K562 (cell line): ENCODE data around the gene PTPN20. TPM values are rescaled to one million over a fixed set of nuclear protein-coding genes. Genes with fewer than 3 reads are reported as not detected.

ENCODE experiments used
- ATAC-seq: fragments of 200-7000 bp; cut with Tn5 transposase; 3 replicates; pipeline ENCODE4 v1.9.1; 2020; ENCODE audit warnings: moderate library complexity
- BruUV-seq: library from RNA; stranded (reverse); fragments of 400-500 nt; replicated peaks from 2 replicates; lab custom pipeline; 2021; lab: Mats Ljungman, UMichigan
- CTCF ChIA-PET: fragments of 300-600 bp; formaldehyde crosslinking; extraction: SDS; loops from one replicate; lab custom pipeline; 2021; ENCODE audit warnings: low intra/inter-chr PET ratio; lab: Yijun Ruan, JAX
- POLR2A ChIA-PET: fragments of 300-600, 350-650 bp; sonication (Branson Sonifier 250); formaldehyde crosslinking; extraction: SDS; loops from one replicate; lab custom pipeline; 2021; ENCODE audit warnings: antibody characterized with exemption, inconsistent platforms; lab: Yijun Ruan, JAX
- DNase-seq, 4 experiments: peaks; one replicate each; pipeline versions ENCODE4 v3.0.0 to v3.0.0-alpha.2; 2011 to 2018; ENCODE audit warnings: low spot score in 3 of 4, mixed read lengths in 3 of 4; ENCODE audit errors: extremely low read depth in 1 of 4
- FAIRE-seq: peaks from 2 replicates; lab custom pipeline; 2011; peaks lifted over from hg19 to GRCh38; lab: Jason Lieb, UNC
- H2AFZ ChIP-seq: 2 replicates; pipeline ENCODE4 v1.6.0; 2011; ENCODE audit warnings: low read depth, low read length, control low read depth, inconsistent platforms
- H3K27ac ChIP-seq: fragments of 200-600 bp; 3 replicates; pipeline ENCODE4 v1.8.0; 2011; ENCODE audit warnings: low read depth, mild to moderate bottlenecking, control low read depth, inconsistent platforms, low read length, moderate library complexity, mixed read lengths; ENCODE audit errors: extremely low read depth
- H3K27me3 ChIP-seq, 2 experiments: fragments of 300-600 bp in 1 of 2; 2 replicates in 1 of 2; 3 replicates in 1 of 2; pipeline versions ENCODE4 v1.6.0 to v1.8.0; 2011; ENCODE audit warnings: inconsistent platforms in 2 of 2, low read length in 2 of 2, mild to moderate bottlenecking in 1 of 2, mixed read lengths in 1 of 2, moderate library complexity in 1 of 2; ENCODE audit not compliant: control insufficient read depth in 2 of 2, insufficient read depth in 2 of 2
- H3K36me3 ChIP-seq: fragments of 300-600 bp; 3 replicates; pipeline ENCODE4 v1.8.0; 2011; ENCODE audit warnings: mild to moderate bottlenecking, low read length, inconsistent platforms; ENCODE audit not compliant: control insufficient read depth, insufficient read depth
- H3K4me1 ChIP-seq, 2 experiments: fragments of 200-600 bp in 1 of 2; replicated peaks in 1 of 2; 2 replicates in 1 of 2; 3 replicates in 1 of 2; pipeline versions ENCODE4 v1.5.1 to v1.8.0; 2011; ENCODE audit warnings: inconsistent platforms in 2 of 2, low read length in 2 of 2, mild to moderate bottlenecking in 1 of 2, mixed read lengths in 1 of 2, moderate library complexity in 1 of 2; ENCODE audit not compliant: control insufficient read depth in 2 of 2, insufficient read depth in 2 of 2
- H3K4me2 ChIP-seq: 2 replicates; pipeline ENCODE4 v1.6.1; 2011; ENCODE audit warnings: low read length, control low read depth, inconsistent platforms, mixed read lengths; ENCODE audit not compliant: insufficient read depth
- H3K4me3 ChIP-seq: fragments of 200-600 bp; sonication (generic), shearing (Covaris generic); 2 replicates; pipeline ENCODE4 v1.5.1; 2016; ENCODE audit warnings: control low read depth, inconsistent platforms
- H3K79me2 ChIP-seq: fragments of 200-600 bp; 3 replicates; pipeline ENCODE4 v1.8.0; 2011; ENCODE audit warnings: low read length, inconsistent platforms; ENCODE audit not compliant: control insufficient read depth, insufficient read depth
- H3K9ac ChIP-seq, 2 experiments: 2 replicates each; pipeline versions ENCODE4 v1.6.0 to v1.6.1; 2011; ENCODE audit warnings: low read depth in 2 of 2, low read length in 2 of 2, control low read depth in 1 of 2, inconsistent platforms in 1 of 2, mild to moderate bottlenecking in 1 of 2, mixed read lengths in 1 of 2; ENCODE audit not compliant: insufficient read depth in 1 of 2
- H3K9me1 ChIP-seq: one replicate; pipeline ENCODE4 v1.6.0; 2011; ENCODE audit warnings: inconsistent platforms, mild to moderate bottlenecking, low read length, moderate library complexity; ENCODE audit not compliant: control insufficient read depth, insufficient read depth
- H3K9me3 ChIP-seq: replicated peaks from 2 replicates; pipeline ENCODE4 v1.5.1; 2011; ENCODE audit warnings: low read depth, low read length, inconsistent platforms; ENCODE audit not compliant: control insufficient read depth, insufficient read depth
- H4K20me1 ChIP-seq: replicated peaks from 2 replicates; pipeline ENCODE4 v1.6.1; 2011; ENCODE audit warnings: low read length, inconsistent platforms, mixed read lengths; ENCODE audit not compliant: control insufficient read depth, insufficient read depth
- CHAMP1 ChIP-seq: fragments of 450-650 bp; IDR thresholded peaks from 2 replicates; pipeline ENCODE4 v1.6.1; 2016; ENCODE audit warnings: mild to moderate bottlenecking
- CHCHD3 ChIP-seq: fragments of 250-450 bp; sonication (Bioruptor Pico); IDR thresholded peaks from 2 replicates; pipeline ENCODE4 v2.1.2; 2022; ENCODE audit warnings: mild to moderate bottlenecking
- DMBX1 ChIP-seq: fragments of 250-450 bp; sonication (Bioruptor Pico); IDR thresholded peaks from 2 replicates; pipeline ENCODE4 v1.8.0; 2022; ENCODE audit warnings: inconsistent platforms, mild to moderate bottlenecking, moderate library complexity, borderline replicate concordance
- ETV5 ChIP-seq: sonication (generic); formaldehyde crosslinking; IDR thresholded peaks from 2 replicates; pipeline ENCODE4 v1.4.0; 2020; ENCODE audit warnings: low read depth, mild to moderate bottlenecking, missing genetic modification reagents
- MAFF ChIP-seq: IDR thresholded peaks from 2 replicates; pipeline ENCODE4 v1.6.1; 2012; ENCODE audit warnings: low read length, improper control_type of control experiment
- MLLT1 ChIP-seq, 2 experiments: fragments of 450-650 bp; IDR thresholded peaks; 2 replicates each; pipeline ENCODE4 v1.6.1; 2016
- RB1 ChIP-seq: fragments of 450-650 bp; IDR thresholded peaks from 2 replicates; pipeline ENCODE4 v1.6.1; 2017; ENCODE audit warnings: low read depth, mild to moderate bottlenecking
- RBBP5 ChIP-seq: fragments of 200-600 bp; sonication (generic); IDR thresholded peaks from 2 replicates; pipeline ENCODE4 v1.6.1; 2012; ENCODE audit warnings: borderline replicate concordance, mild to moderate bottlenecking, low read length, control low read depth, inconsistent platforms; ENCODE audit not compliant: insufficient read depth, poor library complexity, severe bottlenecking
- TAF1 ChIP-seq: IDR thresholded peaks from 2 replicates; pipeline ENCODE4 v1.6.1; 2011; ENCODE audit warnings: mild to moderate bottlenecking, low read length, moderate library complexity; ENCODE audit not compliant: insufficient read depth, control insufficient read depth, severe bottlenecking; ENCODE audit errors: extremely low read depth
- TAF9B ChIP-seq: fragments of 450-650 bp; IDR thresholded peaks from 2 replicates; pipeline ENCODE4 v1.6.1; 2018; ENCODE audit warnings: mild to moderate bottlenecking; ENCODE audit not compliant: partially characterized antibody
- TARDBP ChIP-seq: fragments of 450-650 bp; IDR thresholded peaks from 2 replicates; pipeline ENCODE4 v1.6.1; 2016
- THRAP3 ChIP-seq: fragments of 450-650 bp; IDR thresholded peaks from 2 replicates; pipeline ENCODE4 v1.6.1; 2016; ENCODE audit warnings: mild to moderate bottlenecking, inconsistent platforms, borderline replicate concordance
- ZFP30 ChIP-seq: fragments of 250-450 bp; sonication (Bioruptor Pico); IDR thresholded peaks from 2 replicates; pipeline ENCODE4 v1.8.0; 2022; ENCODE audit warnings: moderate library complexity, mild to moderate bottlenecking, inconsistent platforms, borderline replicate concordance
- ZMIZ1 ChIP-seq, 2 experiments: fragments of 150-350 bp in 1 of 2; IDR thresholded peaks; 2 replicates each; pipeline ENCODE4 v1.6.1; 2012 to 2016; ENCODE audit warnings: low read depth in 2 of 2, low read length in 2 of 2, mild to moderate bottlenecking in 1 of 2, moderate library complexity in 1 of 2
- ZNF282 ChIP-seq: sonication (generic); formaldehyde crosslinking; IDR thresholded peaks from 2 replicates; pipeline ENCODE4 v1.8.1; 2023; ENCODE audit warnings: missing genetic modification reagents
- ZNF3 ChIP-seq: fragments of 250-450 bp; sonication (Bioruptor Pico); IDR thresholded peaks from 2 replicates; pipeline ENCODE4 v1.5.0; 2021; ENCODE audit warnings: mild to moderate bottlenecking, moderate library complexity
- WGBS: fragments of 100-300 bp; shearing (Covaris generic); methylation state at CpG from one replicate; pipeline ENCODE4 v1.1.6; 2016; ENCODE audit warnings: low coverage, mixed read lengths; ENCODE audit not compliant: insufficient coverage; ENCODE audit errors: missing lambda C conversion rate; 5-methylcytosine and 5-hydroxymethylcytosine counted together
- in situ Hi-C: fragments of 300-500 bp; cut with MboI; formaldehyde crosslinking; loops from 4 replicates; pipeline ENCODE4 v1.15.0; 2018; ENCODE audit warnings: inconsistent platforms, mixed read lengths
- intact Hi-C: fragments of 100-400 bp; cut with micrococcal nuclease; formaldehyde crosslinking; loops from 2 replicates; pipeline ENCODE4 v1.14.2; 2022
- polyA plus RNA-seq, 8 experiments: library from polyadenylated mRNA; depleted of rRNA in 4 of 8; stranded (reverse) in 5 of 8; unstranded in 3 of 8; fragments of >200 nt; fragmentation: Nextera tagmentation in 2 of 8; fragmentation: Illumina TruSeq in 1 of 8; extraction: Ambion mirVana in 2 of 8; extraction: Trizol in 1 of 8; gene quantifications; 2 replicates each; pipeline versions ENCODE4 v1.2.1 to v1.2.3, GENCODE V29; 2011 to 2014; ENCODE audit warnings: inconsistent platforms in 1 of 8, missing spikeins in 1 of 8
- total RNA-seq, 7 experiments: library from RNA; depleted of rRNA in 6 of 7; stranded (reverse); fragments of >200 nt in 6 of 7; fragmentation: Illumina TruSeq in 2 of 7; extraction: Trizol in 2 of 7; gene quantifications; 2 replicates each; pipeline versions ENCODE4 v1.2.1 to v1.2.3, GENCODE V29; 2011 to 2021; ENCODE audit warnings: low replicate concordance in 1 of 7

PTPN20 gene
- total and polyA plus RNA-seq, 9 of the 15 experiments (the other 6 are each of a cell fraction or from before 2014, with no cell fraction given), result 0.03 to 0.18 (median 0.10) TPM; not detected in 6

GRCh38 chr10:47030191-47030703 is 119.0 kb downstream of the PTPN20 start:
- POLR2A ChIA-PET, result no interaction called here
- Histone ChIP-seq H3K4me2 (no peak overlapping the region), H3K4me1 (no peaks in the 10 kb centered on the region), H3K9me1 (peaks cover 6% of the 10 kb centered on the region), H3K27ac (no peak overlapping the region), H3K27me3 (peaks cover 6 to 51% of the 10 kb centered on the region in 2 experiments; a peak in 3 of 5 replicates)
- no TSS peak for BruUV-seq
- intact Hi-C loops, result no loop called here
- ATAC-seq, result no peak
- no peak for DNase-seq
- no peak for TF ChIP-seq TARDBP
- TF ChIP-seq RBBP5, result no peak
- no peak for TF ChIP-seq CHAMP1
- no peak for TF ChIP-seq CHCHD3
- no peak for TF ChIP-seq RB1
- TF ChIP-seq MLLT1 (IDR thresholded peaks at IDR 0.05), result no peak
- TF ChIP-seq MAFF, result no peak
- TF ChIP-seq THRAP3, result no peak
- no peak for TF ChIP-seq TAF9B
- no peak for TF ChIP-seq ETV5 (CRISPR knock-in tag)
- no peak for TF ChIP-seq ZNF3 (CRISPR knock-in tag)
- TF ChIP-seq ZMIZ1 (IDR thresholded peaks at IDR 0.05; ENCODE audit: low read depth in 2 of 2, low read length in 2 of 2), result no peak
- no peak for TF ChIP-seq TAF1
- no peak for TF ChIP-seq ZFP30 (CRISPR knock-in tag)
- no peak for TF ChIP-seq DMBX1
- TF ChIP-seq ZNF282, result no peak
- TF ChIP-seq, all 486 proteins: peak for 0
- H3K9ac ChIP-seq, result no peak overlapping the region; a peak in 1 of 4 replicates
- H3K36me3 ChIP-seq, result no peaks in the 10 kb centered on the region
- peaks cover 19% of the 10 kb centered on the region; the same call in 1 of the 2 replicates for H4K20me1 ChIP-seq
- CTCF ChIA-PET, result no interaction called here
- 4% methylated on average over 10 of the region's 10 CpGs for WGBS
- no peak overlapping the region for H3K4me3 ChIP-seq
- no peak for FAIRE-seq
- in situ Hi-C loops, result loop anchor here (10.0 kb wide), 1 partner anchor 285 kb away; no protein-coding TSS in a partner anchor
- no peaks in the 10 kb centered on the region for H3K79me2 ChIP-seq
- H3K9me3 ChIP-seq, result no peaks in the 10 kb centered on the region
- no peak overlapping the region for H2AFZ ChIP-seq
